Breast epithelium (tissue), 4 donors: ENCODE results near the gene FBXL15. TPM values are rescaled to one million over a fixed set of nuclear protein-coding genes. Genes with fewer than 3 reads are reported as not detected.

Experiments
- DNase-seq, 2 donors: peaks; one replicate each; pipeline ENCODE4 v3.0.0-alpha.2; 2019; ENCODE audit warnings: low spot score in 2 of 2
- H3K27ac ChIP-seq, 2 donors: fragments of 200-600 bp; sonication (generic) in 1 of 2; one replicate each; pipeline ENCODE4 v1.5.1; 2016 to 2019; ENCODE audit warnings: mild to moderate bottlenecking in 1 of 2
- H3K27me3 ChIP-seq, 2 donors: fragments of 200-600 bp; sonication (generic) in 1 of 2; one replicate each; pipeline versions ENCODE4 v1.5.1 to v1.6.0; 2017 to 2019; ENCODE audit warnings: control low read depth in 1 of 2, mild to moderate bottlenecking in 1 of 2
- H3K36me3 ChIP-seq: fragments of 200-600 bp; one replicate; pipeline ENCODE4 v1.5.1; 2019
- H3K4me1 ChIP-seq, 2 donors: fragments of 200-600 bp; sonication (generic); one replicate each; pipeline ENCODE4 v1.5.1; 2016 to 2019; ENCODE audit warnings: control low read depth in 1 of 2
- H3K4me3 ChIP-seq, 3 donors: fragments of 200-600 bp; sonication (generic); 1 replicate in 2 of 3; 2 replicates in 1 of 3; pipeline ENCODE4 v1.5.1; 2016 to 2019; ENCODE audit warnings: mild to moderate bottlenecking in 3 of 3, moderate library complexity in 2 of 3
- H3K9me3 ChIP-seq, 2 donors: fragments of 200-600 bp; sonication (generic) in 1 of 2; one replicate each; pipeline ENCODE4 v1.5.1; 2016 to 2019; ENCODE audit warnings: control low read depth in 1 of 2
- CTCF ChIP-seq, 3 donors: fragments of 450-650 bp; IDR thresholded peaks; one replicate each; pipeline ENCODE4 v1.5.1; 2016 to 2017; ENCODE audit warnings: antibody characterized with exemption in 3 of 3, mild to moderate bottlenecking in 3 of 3, moderate library complexity in 3 of 3
- POLR2A ChIP-seq: fragments of 450-650 bp; IDR thresholded peaks from one replicate; pipeline ENCODE4 v1.6.1; 2016; ENCODE audit warnings: antibody characterized with exemption, mild to moderate bottlenecking, moderate library complexity
- POLR2AphosphoS5 ChIP-seq, 3 donors: sonication (generic); formaldehyde crosslinking; IDR thresholded peaks; one replicate each; pipeline ENCODE4 v1.6.1; 2017; ENCODE audit warnings: antibody characterized with exemption in 3 of 3
- intact Hi-C: fragments of 100-400 bp; cut with DNase I; formaldehyde crosslinking; loops from one replicate; pipeline ENCODE4 v1.15.1; 2023; ENCODE audit warnings: low total_unique reads
- total RNA-seq, 3 donors: library from RNA; depleted of rRNA; stranded (reverse); fragments of >200 nt; gene quantifications; one replicate each; pipeline ENCODE4 v1.1.0, GENCODE V29; 2016

Gene FBXL15
- total RNA-seq, 3 donors from 2014 or later = 16.8 to 24.8 (median 21.0) TPM

- H3K27ac ChIP-seq = no peak overlapping the region
- TF ChIP-seq POLR2AphosphoS5 (IDR thresholded peaks at IDR 0.05) (no peak), POLR2A (no peak), CTCF (IDR thresholded peaks at IDR 0.05) (no peak)
- H3K4me1 ChIP-seq = peaks cover 4 to 11% of the 10 kb centered on the region in 2 donors
- H3K4me3 ChIP-seq = no peak overlapping the region
- intact Hi-C loops = loop anchor here (10.0 kb wide), 1 partner anchor 246 kb away; the partner anchor contains the start of gene NOLC1
- H3K9me3 ChIP-seq = no peaks in the 10 kb centered on the region
- no peak for DNase-seq
- H3K36me3 ChIP-seq = no peaks in the 10 kb centered on the region
- no peaks in the 10 kb centered on the region for H3K27me3 ChIP-seq
Observed at GRCh38 chr10:102400598-102401341, 19.9 kb upstream of the FBXL15 start.

- peaks cover 4 to 7% of the 10 kb centered on the region in 2 donors for H3K4me1 ChIP-seq
- intact Hi-C loops = loop anchor here (10.0 kb wide), 1 partner anchor 246 kb away; the partner anchor contains the start of gene NOLC1
Observed at GRCh38 chr10:102401342-102401654, 19.3 kb upstream of the FBXL15 start.

GRCh38 chr10:102401735-102402511 is 18.7 kb upstream of the FBXL15 start:
- no peaks in the 10 kb centered on the region for H3K36me3 ChIP-seq
- intact Hi-C loops = loop anchor here (10.0 kb wide), 1 partner anchor 247 kb away; the partner anchor contains the start of gene NOLC1
- H3K4me3 ChIP-seq = no peak overlapping the region

More at GRCh38 chr10:102401342-102401654, 19.3 kb upstream of the FBXL15 start:
- no peak for TF ChIP-seq CTCF (IDR thresholded peaks at IDR 0.05)
- TF ChIP-seq POLR2AphosphoS5 (IDR thresholded peaks at IDR 0.05) = no peak
- no peak for TF ChIP-seq POLR2A
- Histone ChIP-seq H3K4me3 (no peak overlapping the region), H3K27ac (no peak overlapping the region), H3K36me3 (no peaks in the 10 kb centered on the region), H3K9me3 (no peaks in the 10 kb centered on the region), H3K27me3 (no peaks in the 10 kb centered on the region)
- no peak for DNase-seq

GRCh38 chr10:102402512-102402896 is 18.1 kb upstream of the FBXL15 start:
- no peaks in the 10 kb centered on the region for H3K9me3 ChIP-seq
- no peaks in the 10 kb centered on the region for H3K36me3 ChIP-seq
- no peak overlapping the region for H3K4me3 ChIP-seq
- peaks cover 0 to 3% of the 10 kb centered on the region in 2 donors for H3K27me3 ChIP-seq
- no peak for TF ChIP-seq POLR2A
- no peak for TF ChIP-seq POLR2AphosphoS5 (IDR thresholded peaks at IDR 0.05)
- TF ChIP-seq CTCF (IDR thresholded peaks at IDR 0.05) = no peak
- H3K4me1 ChIP-seq = peaks cover 0 to 4% of the 10 kb centered on the region in 2 donors
- no peak for DNase-seq
- intact Hi-C loops = loop anchor here (10.0 kb wide), 1 partner anchor 248 kb away; the partner anchor contains the start of gene NOLC1
- H3K27ac ChIP-seq = no peak overlapping the region

More at GRCh38 chr10:102401735-102402511, 18.7 kb upstream of the FBXL15 start:
- Histone ChIP-seq H3K27ac (no peak overlapping the region), H3K27me3 (no peaks in the 10 kb centered on the region), H3K9me3 (no peaks in the 10 kb centered on the region), H3K4me1 (peaks cover 1 to 4% of the 10 kb centered on the region in 2 donors)
- no peak for TF ChIP-seq POLR2AphosphoS5 (IDR thresholded peaks at IDR 0.05)
- DNase-seq = no peak

GRCh38 chr10:102403115-102403514 is 17.5 kb upstream of the FBXL15 start:
- intact Hi-C loops = loop anchor here (10.0 kb wide), 1 partner anchor 248 kb away; the partner anchor contains the start of gene NOLC1
- no peaks in the 10 kb centered on the region for H3K36me3 ChIP-seq
- H3K4me1 ChIP-seq = peaks cover 0 to 4% of the 10 kb centered on the region in 2 donors
- no peak for DNase-seq
- H3K27ac ChIP-seq = no peak overlapping the region
- TF ChIP-seq POLR2A = no peak
- TF ChIP-seq CTCF (IDR thresholded peaks at IDR 0.05) = no peak
- TF ChIP-seq POLR2AphosphoS5 (IDR thresholded peaks at IDR 0.05) = no peak
- no peak overlapping the region for H3K4me3 ChIP-seq
- H3K9me3 ChIP-seq = no peaks in the 10 kb centered on the region
- H3K27me3 ChIP-seq = peaks cover 0 to 9% of the 10 kb centered on the region in 2 donors
